Measurements from ENCODE around the gene KRT82.

The KRT82 gene

DNA sequence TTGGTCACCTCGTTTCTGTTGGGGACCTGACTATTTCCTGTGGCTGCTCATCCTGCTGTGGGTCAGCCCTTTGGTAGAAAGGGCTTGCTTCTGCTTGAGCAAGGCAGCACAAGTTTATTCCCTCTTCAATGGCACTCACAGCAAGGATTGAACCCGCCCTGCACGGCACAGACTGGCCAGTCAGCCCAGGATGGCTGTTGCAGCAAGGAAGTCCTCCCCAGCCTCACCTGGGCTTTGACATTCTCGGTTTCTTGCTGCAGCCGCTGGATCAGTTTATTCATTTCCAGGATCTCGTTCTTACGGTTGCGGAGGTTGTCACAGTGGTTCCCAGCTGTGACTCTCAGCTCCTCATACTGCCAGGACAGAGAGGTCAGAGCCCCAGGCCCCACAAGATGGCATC, 9.5 kb downstream of the KRT82 start:
- ChIA-PET CTCF (no interaction called here), POLR2A (no interaction called here)
- TF ChIP-seq TARDBP (IDR thresholded peaks at IDR 0.05) = no peak
- no peak for TF ChIP-seq ELF4 (IDR thresholded peaks at IDR 0.05)
- TF ChIP-seq HDGF (IDR thresholded peaks at IDR 0.05; ENCODE audit: borderline replicate concordance) = no peak
- no peak for TF ChIP-seq FOXM1 (IDR thresholded peaks at IDR 0.05; ENCODE audit: borderline replicate concordance)
- no peak for TF ChIP-seq SUZ12 (IDR thresholded peaks at IDR 0.05)
- no peak for TF ChIP-seq ZNF384 (IDR thresholded peaks at IDR 0.05)
- no peak for TF ChIP-seq L3MBTL2 (conservative IDR thresholded peaks at IDR 0.05)
- TF ChIP-seq SP1 (IDR thresholded peaks at IDR 0.05) = no peak
- no peak for TF ChIP-seq NFRKB (IDR thresholded peaks at IDR 0.05)
- no peak for TF ChIP-seq FOXK2 (IDR thresholded peaks at IDR 0.05)
- TF ChIP-seq CTBP1 (IDR thresholded peaks at IDR 0.05; ENCODE audit: borderline replicate concordance) = no peak
- no peak for TF ChIP-seq ARNT (IDR thresholded peaks at IDR 0.05)
- no peak for TF ChIP-seq BHLHE40 (IDR thresholded peaks at IDR 0.05; ENCODE audit: borderline replicate concordance)
- TF ChIP-seq FOXA1 (IDR thresholded peaks at IDR 0.05) = no peak
- TF ChIP-seq PKNOX1 (IDR thresholded peaks at IDR 0.05) = no peak
- no peak for TF ChIP-seq LEF1 (IDR thresholded peaks at IDR 0.05; ENCODE audit: borderline replicate concordance)
- DNase-seq (ENCODE audit: extremely low spot score) = no peak

- DNase-seq (ENCODE audit: extremely low spot score) = peak; percentile 21
- POLR2A ChIA-PET = no interaction called here
- no peak for TF ChIP-seq BHLHE40 (IDR thresholded peaks at IDR 0.05; ENCODE audit: borderline replicate concordance)
- no peak for TF ChIP-seq TARDBP (IDR thresholded peaks at IDR 0.05)
- no peak for TF ChIP-seq L3MBTL2 (conservative IDR thresholded peaks at IDR 0.05)
- TF ChIP-seq ARNT (IDR thresholded peaks at IDR 0.05) = no peak
- TF ChIP-seq ELF4 (IDR thresholded peaks at IDR 0.05) = no peak
- TF ChIP-seq FOXA1 (IDR thresholded peaks at IDR 0.05) = no peak
- no peak for TF ChIP-seq FOXM1 (IDR thresholded peaks at IDR 0.05; ENCODE audit: borderline replicate concordance)
- TF ChIP-seq LEF1 (IDR thresholded peaks at IDR 0.05; ENCODE audit: borderline replicate concordance) = no peak
- TF ChIP-seq CTBP1 (IDR thresholded peaks at IDR 0.05; ENCODE audit: borderline replicate concordance) = no peak
- TF ChIP-seq SUZ12 (IDR thresholded peaks at IDR 0.05) = no peak
- TF ChIP-seq NFRKB (IDR thresholded peaks at IDR 0.05) = no peak
- TF ChIP-seq FOXK2 (IDR thresholded peaks at IDR 0.05) = no peak
- no peak for TF ChIP-seq SP1 (IDR thresholded peaks at IDR 0.05)
- TF ChIP-seq PKNOX1 (IDR thresholded peaks at IDR 0.05) = no peak
- TF ChIP-seq HDGF (IDR thresholded peaks at IDR 0.05; ENCODE audit: borderline replicate concordance) = no peak
- no peak for TF ChIP-seq ZNF384 (IDR thresholded peaks at IDR 0.05)
- CTCF ChIA-PET = interaction anchor here (0.6 to 1.4 kb wide), 2 partner anchors 23 to 484 kb away, joined by 3 read pairs; no protein-coding TSS in a partner anchor
Measured at GRCh38 chr12:52395761-52396434, 10.2 kb downstream of the KRT82 start.

DNA sequence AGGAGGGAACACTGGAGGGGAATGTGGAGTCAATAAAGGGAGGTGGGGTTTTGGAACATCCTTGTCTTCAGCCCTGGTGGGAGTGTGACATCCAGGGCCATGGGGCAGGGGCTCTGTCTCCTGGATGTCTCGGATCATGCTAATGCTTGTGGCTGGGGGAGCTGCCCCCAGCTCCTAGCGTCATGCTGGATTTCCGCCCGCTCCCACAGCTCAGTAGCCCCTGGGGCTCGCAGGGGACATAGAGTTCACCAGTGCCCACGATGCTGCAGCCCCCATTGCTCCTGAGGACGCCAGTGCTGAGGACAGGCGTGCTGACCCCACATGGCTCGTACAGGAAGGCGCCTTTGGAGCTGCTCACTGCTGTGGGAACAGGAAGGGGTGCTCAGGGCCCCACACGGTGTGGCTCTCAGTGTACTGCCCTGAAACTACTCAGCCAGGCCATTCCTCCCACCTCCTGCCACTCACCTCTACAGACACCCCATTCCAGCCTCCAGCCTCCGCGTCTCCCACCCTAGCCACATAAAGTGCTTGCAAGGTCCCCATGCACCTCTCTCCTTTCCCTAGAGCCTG, 11.2 kb downstream of the KRT82 start:
- ChIA-PET POLR2A (no interaction called here), CTCF (interaction anchor here (0.8 to 1.4 kb wide), 2 partner anchors 56 to 485 kb away, joined by 3 read pairs; no protein-coding TSS in a partner anchor)
- DNase-seq (ENCODE audit: extremely low spot score) = no peak
- no peak for TF ChIP-seq ARNT (IDR thresholded peaks at IDR 0.05)
- no peak for TF ChIP-seq FOXA1 (IDR thresholded peaks at IDR 0.05)
- no peak for TF ChIP-seq FOXM1 (IDR thresholded peaks at IDR 0.05; ENCODE audit: borderline replicate concordance)
- no peak for TF ChIP-seq PKNOX1 (IDR thresholded peaks at IDR 0.05)
- TF ChIP-seq TARDBP (IDR thresholded peaks at IDR 0.05) = no peak
- TF ChIP-seq FOXK2 (IDR thresholded peaks at IDR 0.05) = no peak

DNA sequence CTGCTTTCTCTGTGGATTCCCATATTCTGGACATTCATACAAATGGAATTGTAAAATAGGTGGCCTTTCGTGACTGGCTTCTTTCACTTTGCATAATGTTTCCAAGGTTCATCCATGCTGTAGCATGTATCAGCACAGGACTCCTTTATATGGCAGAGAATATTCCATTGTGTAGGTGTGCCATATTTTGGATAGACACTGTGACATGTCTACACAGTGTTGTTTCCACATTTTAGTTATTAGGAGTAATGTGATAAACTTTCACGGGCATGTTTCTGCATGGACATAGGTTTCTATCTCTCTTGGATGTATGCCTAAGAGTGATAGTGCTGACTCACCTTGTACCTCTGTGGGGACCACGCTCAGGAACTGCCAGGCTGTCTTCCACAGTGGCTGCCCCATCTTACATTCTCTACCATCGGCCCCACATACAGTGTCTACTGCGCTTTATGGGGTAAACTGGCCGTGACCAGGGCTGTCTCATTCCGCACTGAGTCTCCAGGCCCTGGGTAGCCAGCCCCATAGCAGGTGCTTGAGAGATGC, 13.6 kb downstream of the KRT82 start:
- CTCF ChIA-PET = interaction anchor here (0.9 kb wide), 1 partner anchor 589 kb away, joined by 3 read pairs; no protein-coding TSS in a partner anchor
- TF ChIP-seq NFRKB (IDR thresholded peaks at IDR 0.05) = no peak
- no peak for TF ChIP-seq PKNOX1 (IDR thresholded peaks at IDR 0.05)
- no peak for TF ChIP-seq LEF1 (IDR thresholded peaks at IDR 0.05; ENCODE audit: borderline replicate concordance)
- no peak for TF ChIP-seq L3MBTL2 (conservative IDR thresholded peaks at IDR 0.05)
- TF ChIP-seq ELF4 (IDR thresholded peaks at IDR 0.05) = no peak

GRCh38 chr12:52391618-52392002, 14.5 kb downstream of the KRT82 start:
- no peak for DNase-seq (ENCODE audit: extremely low spot score)
- CTCF ChIA-PET = interaction anchor here (0.9 to 1.3 kb wide), 2 partner anchors 19 to 488 kb away, joined by 4 to 7 read pairs; no protein-coding TSS in a partner anchor
- TF ChIP-seq NFRKB (IDR thresholded peaks at IDR 0.05) (no peak), ZNF384 (IDR thresholded peaks at IDR 0.05) (no peak), PKNOX1 (IDR thresholded peaks at IDR 0.05) (no peak), FOXA1 (IDR thresholded peaks at IDR 0.05) (no peak), SUZ12 (IDR thresholded peaks at IDR 0.05) (no peak), CTBP1 (IDR thresholded peaks at IDR 0.05; ENCODE audit: borderline replicate concordance) (no peak), ELF4 (IDR thresholded peaks at IDR 0.05) (no peak), BHLHE40 (IDR thresholded peaks at IDR 0.05; ENCODE audit: borderline replicate concordance) (no peak), FOXM1 (IDR thresholded peaks at IDR 0.05; ENCODE audit: borderline replicate concordance) (no peak), LEF1 (IDR thresholded peaks at IDR 0.05; ENCODE audit: borderline replicate concordance) (no peak), L3MBTL2 (conservative IDR thresholded peaks at IDR 0.05) (no peak), FOXK2 (IDR thresholded peaks at IDR 0.05) (no peak), ARNT (IDR thresholded peaks at IDR 0.05) (no peak), SP1 (IDR thresholded peaks at IDR 0.05) (no peak), HDGF (IDR thresholded peaks at IDR 0.05; ENCODE audit: borderline replicate concordance) (no peak)
- POLR2A ChIA-PET = no interaction called here

More for the DNA sequence above, 13.6 kb downstream of the KRT82 start:
- no peak for DNase-seq (ENCODE audit: extremely low spot score)
- POLR2A ChIA-PET = no interaction called here
